GM12892 (cell line): ENCODE results near the gene CRTAC1.

ENCODE experiments used
- POLR2A ChIP-seq: IDR thresholded peaks from 2 replicates; pipeline ENCODE4 v1.6.1; 2011; ENCODE audit warnings: low read depth, low read length, control low read depth
- POLR2AphosphoS5 ChIP-seq: IDR thresholded peaks from 2 replicates; pipeline ENCODE4 v1.6.1; 2011; ENCODE audit warnings: low read depth, low read length, control low read depth
- TAF1 ChIP-seq: IDR thresholded peaks from 2 replicates; pipeline ENCODE4 v1.6.1; 2011; ENCODE audit warnings: low read depth, mild to moderate bottlenecking, control low read depth, low read length, borderline replicate concordance

DNA sequence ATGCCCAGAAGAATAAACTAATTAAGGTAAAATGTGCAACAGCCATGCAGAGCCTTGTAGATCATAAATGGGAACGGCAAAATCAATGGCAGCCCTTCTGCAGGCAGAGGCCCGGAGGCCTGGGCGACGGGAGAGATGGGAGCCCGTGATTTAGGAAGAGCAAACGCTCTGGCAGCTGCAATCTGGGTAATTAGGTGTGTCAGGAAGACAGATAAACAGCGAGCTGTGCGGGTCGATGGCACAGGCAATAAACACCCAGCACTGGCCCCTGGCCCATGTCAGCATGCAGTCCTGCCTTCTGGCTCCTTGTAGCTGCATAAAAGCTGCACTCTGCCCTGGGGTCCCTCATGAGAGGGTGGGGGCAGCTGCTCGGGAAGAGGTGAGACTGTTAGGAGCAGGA lies 102.8 kb downstream of the CRTAC1 start:
- TF ChIP-seq POLR2A (no peak), POLR2AphosphoS5 (no peak), TAF1 (no peak)
